Kidney (tissue), 14 donors: Measurements from ENCODE around the gene DAO. TPM values are rescaled to one million over a fixed set of nuclear protein-coding genes. Genes with fewer than 3 reads are reported as not detected.
"Not testable (repeated sequence)": the region's sequence is repeated elsewhere in the genome, so short reads cannot be mapped to it uniquely, and the experiment has no call there.

Experiments
- DNase-seq, 5 donors: peaks; one replicate each; pipeline ENCODE4 v3.0.0-alpha.2; 2013 to 2020
- FAIRE-seq: peaks from 2 replicates; lab custom pipeline; 2012; peaks lifted over from hg19 to GRCh38; lab: Jason Lieb, UNC
- H3K27ac ChIP-seq, 2 donors: one replicate each; pipeline ENCODE4 v1.7.0; 2013; ENCODE audit warnings: low read depth in 2 of 2, low read length in 2 of 2, inconsistent platforms in 1 of 2
- H3K27me3 ChIP-seq: one replicate; pipeline ENCODE4 v1.7.1; 2013; ENCODE audit warnings: low read length, inconsistent platforms; ENCODE audit not compliant: control insufficient read depth, insufficient read depth
- H3K36me3 ChIP-seq, 3 donors: one replicate each; pipeline versions ENCODE4 v1.7.0 to v1.7.1; 2013; ENCODE audit warnings: low read length in 3 of 3, control low read depth in 1 of 3, inconsistent platforms in 1 of 3; ENCODE audit not compliant: insufficient read depth in 3 of 3, control insufficient read depth in 2 of 3
- H3K4me1 ChIP-seq, 3 donors: one replicate each; pipeline versions ENCODE4 v1.7.0 to v1.7.1; 2013; ENCODE audit warnings: low read length in 3 of 3, inconsistent platforms in 1 of 3, low read depth in 1 of 3; ENCODE audit not compliant: control insufficient read depth in 2 of 3, insufficient read depth in 2 of 3
- H3K4me3 ChIP-seq, 3 donors: one replicate each; pipeline versions ENCODE4 v1.7.0 to v1.8.1; 2013; ENCODE audit warnings: low read length in 3 of 3, control low read depth in 1 of 3, inconsistent platforms in 1 of 3
- H3K9ac ChIP-seq, 3 donors: one replicate each; pipeline versions ENCODE4 v1.7.0 to v1.7.1; 2013; ENCODE audit warnings: low read length in 3 of 3, control low read depth in 1 of 3, inconsistent platforms in 1 of 3
- H3K9me3 ChIP-seq, 3 donors: one replicate each; pipeline versions ENCODE4 v1.7.0 to v1.7.1; 2013; ENCODE audit warnings: low read length in 3 of 3, control low read depth in 1 of 3, inconsistent platforms in 1 of 3; ENCODE audit not compliant: control insufficient read depth in 2 of 3, insufficient read depth in 1 of 3
- CTCF ChIP-seq: IDR thresholded peaks from 3 replicates; pipeline ENCODE4 v1.5.1; 2012; ENCODE audit warnings: mild to moderate bottlenecking, moderate library complexity, borderline replicate concordance; ENCODE audit not compliant: insufficient read depth; ENCODE audit errors: extremely low read depth
- intact Hi-C: fragments of 100-400 bp; cut with DNase I; formaldehyde crosslinking; loops from one replicate; pipeline ENCODE4 v1.11.1; 2022
- polyA plus RNA-seq: library from polyadenylated mRNA; stranded (reverse); fragments of 350-450 nt; fragmentation: Illumina TruSeq; extraction: RNeasy Lipid Tissue Mini Kit (QIAGEN cat#74804); gene quantifications from one replicate; pipeline ENCODE4 v1.2.3, GENCODE V29; 2014; ENCODE audit warnings: low read depth, low replicate concordance; ENCODE audit not compliant: insufficient read depth
- total RNA-seq: library from RNA; stranded (reverse); fragmentation: NEBNext Ultra II Directional; extraction: Animal tissue kit (Norgen Biotek cat#: 25700); gene quantifications from one replicate; pipeline ENCODE4 v1.2.1, GENCODE V29; 2021
- donor health status: control.
- donor health status: control.
- donor health status: control.
- donor health status: control.
- donor health status: control.
- donor health status: DM: yes; HTN: yes; CAD: no.
- donor health status: Normal renal cell carcinoma (clear cell type).

Gene DAO
- total and polyA plus RNA-seq, 2 donors from 2014 or later = 0.41 to 50.4 TPM

DNA sequence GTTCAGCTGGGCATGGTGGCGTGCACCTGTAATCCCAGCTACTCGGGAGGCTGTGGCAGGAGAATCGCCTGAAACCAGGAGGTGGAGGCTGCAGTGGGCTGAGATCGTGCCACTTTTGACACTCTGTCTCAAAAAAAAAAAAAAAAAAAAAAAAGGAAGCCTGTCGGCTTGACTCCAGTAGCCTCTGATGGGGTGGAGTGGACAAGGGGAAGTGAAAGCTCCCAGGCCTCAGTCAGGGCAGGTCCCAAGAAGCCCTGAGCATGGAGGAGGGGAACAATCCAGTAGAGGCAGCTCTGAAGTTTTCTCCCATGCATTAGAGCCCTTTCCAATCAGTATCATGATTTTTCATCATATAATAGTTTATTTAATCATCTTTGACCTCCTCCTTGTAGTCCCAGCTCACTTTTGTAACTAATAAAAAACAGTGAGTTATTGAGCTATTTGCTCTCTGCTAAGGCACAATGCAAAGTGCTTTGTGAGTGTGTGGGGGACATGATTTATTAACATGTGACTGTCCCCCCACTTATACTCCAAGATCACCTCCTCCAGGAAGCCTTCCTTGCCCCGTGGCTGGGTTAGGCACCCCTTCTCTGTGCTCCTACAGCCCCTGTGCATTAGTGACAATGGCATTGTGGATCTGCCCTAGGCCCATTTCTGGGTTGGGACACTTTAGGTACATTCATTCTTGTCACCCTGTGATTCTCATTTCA lies 17.9 kb upstream of the DAO start:
- no peaks in the 10 kb centered on the region for H3K9me3 ChIP-seq
- intact Hi-C loops = no loop called here
- H3K27ac ChIP-seq = no peak overlapping the region
- peaks cover 0 to 8% (median 0%) of the 10 kb centered on the region in 3 donors for H3K4me1 ChIP-seq
- H3K9ac ChIP-seq = no peak overlapping the region
- H3K27me3 ChIP-seq = no peaks in the 10 kb centered on the region
- DNase-seq (no peak), FAIRE-seq (no peak)
- TF ChIP-seq CTCF = no peak
- no peak overlapping the region for H3K4me3 ChIP-seq
- no peaks in the 10 kb centered on the region for H3K36me3 ChIP-seq

- DNase-seq (no peak), FAIRE-seq (no peak)
- no peak overlapping the region for H3K27ac ChIP-seq
- no peak overlapping the region for H3K4me3 ChIP-seq
- intact Hi-C loops = no loop called here
- no peaks in the 10 kb centered on the region for H3K9me3 ChIP-seq
- no peak for TF ChIP-seq CTCF
- H3K36me3 ChIP-seq = no peaks in the 10 kb centered on the region
- no peaks in the 10 kb centered on the region for H3K27me3 ChIP-seq
- H3K9ac ChIP-seq = no peak overlapping the region
- H3K4me1 ChIP-seq = peaks cover 0 to 8% (median 0%) of the 10 kb centered on the region in 3 donors
Measured at GRCh38 chr12:108862588-108862959, 17.3 kb upstream of the DAO start.

DNA sequence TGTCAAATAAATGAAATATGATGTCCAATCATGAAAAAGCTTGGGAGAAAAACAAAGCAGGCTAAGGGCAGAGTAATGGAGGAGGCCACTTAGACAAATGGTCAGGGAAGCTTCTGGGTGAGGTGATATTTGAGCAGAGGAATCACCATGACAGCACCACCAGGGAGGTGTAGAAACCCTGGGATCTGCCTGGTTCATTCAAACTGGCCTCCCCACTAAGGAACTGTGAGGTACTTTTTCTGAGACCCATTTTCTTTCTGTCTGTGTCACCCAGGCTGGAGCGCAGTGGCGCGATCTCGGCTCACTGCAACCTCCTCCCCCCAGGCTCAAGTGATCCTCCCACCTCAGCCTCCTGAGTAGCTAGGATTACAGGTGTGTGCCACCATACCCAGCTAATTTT lies 14.7 kb upstream of the DAO start:
- no peak for TF ChIP-seq CTCF
- Histone ChIP-seq H3K4me3 (no peak overlapping the region), H3K36me3 (no peaks in the 10 kb centered on the region), H3K27me3 (no peaks in the 10 kb centered on the region), H3K9ac (no peak overlapping the region), H3K27ac (no peak overlapping the region), H3K9me3 (no peaks in the 10 kb centered on the region), H3K4me1 (no peaks in the 10 kb centered on the region)
- FAIRE-seq (no peak), DNase-seq (no peak)
- intact Hi-C loops = no loop called here

- H3K9ac ChIP-seq, H3K36me3 ChIP-seq, H3K27me3 ChIP-seq, H3K4me1 ChIP-seq, FAIRE-seq, intact Hi-C loops, H3K9me3 ChIP-seq, DNase-seq, H3K27ac ChIP-seq, H3K4me3 ChIP-seq: not testable (repeated sequence)
Measured at GRCh38 chr12:108866083-108866482, 13.8 kb upstream of the DAO start.
